Nucleus accumbens (tissue), 56 donors: ENCODE results near the gene OGFR.

Experiments used
- DNase-seq, 56 donors: peaks; one replicate each; lab custom pipeline; 2025; lab: John Stamatoyannopoulos, UW

Gene OGFR

GRCh38 chr20:62768551-62769287, 35.9 kb upstream of the OGFR start:
- DNase-seq = peak in 13 of 56 donors; percentile 11 to 66 (median 37)

GRCh38 chr20:62769346-62770071, 35.1 kb upstream of the OGFR start:
- no peak for DNase-seq

GRCh38 chr20:62770111-62770910, 34.3 kb upstream of the OGFR start:
- DNase-seq = no peak

GRCh38 chr20:62770916-62771315, 33.7 kb upstream of the OGFR start:
- DNase-seq = no peak

GRCh38 chr20:62771396-62772102, 33.1 kb upstream of the OGFR start:
- DNase-seq = no peak

- no peak for DNase-seq
Measured at GRCh38 chr20:62772103-62772611, 32.5 kb upstream of the OGFR start.

- DNase-seq = no peak
Measured at GRCh38 chr20:62772619-62772989, 32.0 kb upstream of the OGFR start.

GRCh38 chr20:62772990-62773844, 31.4 kb upstream of the OGFR start:
- no peak for DNase-seq

- no peak for DNase-seq
Measured at GRCh38 chr20:62773845-62774714, 30.6 kb upstream of the OGFR start.

- no peak for DNase-seq
Measured at GRCh38 chr20:62774762-62775161, 29.9 kb upstream of the OGFR start.

GRCh38 chr20:62775206-62775605, 29.4 kb upstream of the OGFR start:
- DNase-seq = no peak

GRCh38 chr20:62776035-62776691, 28.5 kb upstream of the OGFR start:
- no peak for DNase-seq

GRCh38 chr20:62776692-62777527, 27.7 kb upstream of the OGFR start:
- DNase-seq = no peak

- no peak for DNase-seq
Measured at GRCh38 chr20:62777528-62777830, 27.2 kb upstream of the OGFR start.

- no peak for DNase-seq
Measured at GRCh38 chr20:62778058-62778457, 26.6 kb upstream of the OGFR start.

- no peak for DNase-seq
Measured at GRCh38 chr20:62778601-62779416, 25.8 kb upstream of the OGFR start.

GRCh38 chr20:62779417-62779685, 25.3 kb upstream of the OGFR start:
- DNase-seq = no peak
